Endodermal cell (in vitro differentiated cells): ENCODE results near the gene RNF112. TPM values are rescaled to one million over a fixed set of nuclear protein-coding genes. Genes with fewer than 3 reads are reported as not detected.

Experiments
- DNase-seq: peaks from one replicate; pipeline ENCODE4 v3.0.0-alpha.2; 2017
- H3K27ac ChIP-seq: 2 replicates; pipeline ENCODE4 v1.5.1; 2013; ENCODE audit warnings: mild to moderate bottlenecking, low read depth, low read length, moderate library complexity
- H3K27me3 ChIP-seq: 2 replicates; pipeline ENCODE4 v1.6.1; 2013; ENCODE audit warnings: mild to moderate bottlenecking, low read length, moderate library complexity; ENCODE audit not compliant: insufficient read depth, control insufficient read depth, poor library complexity, severe bottlenecking
- H3K36me3 ChIP-seq: 2 replicates; pipeline ENCODE4 v1.7.0; 2013; ENCODE audit warnings: mild to moderate bottlenecking, low read length, moderate library complexity; ENCODE audit not compliant: control insufficient read depth, insufficient read depth
- H3K4me1 ChIP-seq: one replicate; pipeline ENCODE4 v1.7.0; 2013; ENCODE audit warnings: low read length; ENCODE audit not compliant: control insufficient read depth, insufficient read depth
- H3K4me3 ChIP-seq: 2 replicates; pipeline ENCODE4 v1.5.1; 2013; ENCODE audit warnings: mild to moderate bottlenecking, low read length, moderate library complexity
- H3K9ac ChIP-seq: 2 replicates; pipeline ENCODE4 v1.6.1; 2013; ENCODE audit warnings: mild to moderate bottlenecking, low read length, moderate library complexity; ENCODE audit not compliant: poor library complexity, severe bottlenecking; ENCODE audit errors: extremely low read depth
- H3K9me3 ChIP-seq: 2 replicates; pipeline ENCODE4 v1.6.1; 2013; ENCODE audit warnings: mild to moderate bottlenecking, low read length, moderate library complexity; ENCODE audit not compliant: control insufficient read depth
- H3K27ac Mint-ChIP-seq: 2 replicates; pipeline ENCODE4 v1.8.0; 2020; ENCODE audit warnings: mixed read lengths
- H3K27me3 Mint-ChIP-seq: 2 replicates; pipeline ENCODE4 v1.8.0; 2021; ENCODE audit warnings: mild to moderate bottlenecking, mixed read lengths; ENCODE audit not compliant: insufficient read depth
- H3K36me3 Mint-ChIP-seq: 2 replicates; pipeline ENCODE4 v1.8.0; 2020; ENCODE audit warnings: low read depth, mixed read lengths
- H3K4me1 Mint-ChIP-seq: 2 replicates; pipeline ENCODE4 v1.8.0; 2020; ENCODE audit warnings: mixed read lengths
- H3K4me3 Mint-ChIP-seq: 2 replicates; pipeline ENCODE4 v1.8.0; 2020; ENCODE audit warnings: mild to moderate bottlenecking, moderate library complexity, mixed read lengths
- H3K9me3 Mint-ChIP-seq: 2 replicates; pipeline ENCODE4 v1.8.0; 2020; ENCODE audit warnings: mild to moderate bottlenecking, mixed read lengths
- CTCF ChIP-seq: fragments of 200-600 bp; sonication (generic); conservative IDR thresholded peaks from 2 replicates; pipeline ENCODE4 v1.5.0; 2021; ENCODE audit warnings: antibody characterized with exemption, mild to moderate bottlenecking
- WGBS, 2 experiments: methylation state at CpG; one replicate each; pipeline versions ENCODE4 v1.1.5 to v1.1.7; 2013; ENCODE audit warnings: missing lambda C conversion rate in 2 of 2, mixed read lengths in 1 of 2; ENCODE audit not compliant: insufficient coverage in 1 of 2, insufficient read length in 1 of 2; 5-methylcytosine and 5-hydroxymethylcytosine counted together
- total RNA-seq, 2 donors: library from RNA; stranded (reverse); fragmentation: NEBNext Ultra II Directional in 1 of 2; extraction: Animal tissue kit (Norgen Biotek cat#: 25700) in 1 of 2; gene quantifications; 2 replicates in 1 of 2; 3 replicates in 1 of 2; pipeline ENCODE4 v1.2.1, GENCODE V29; 2021

The RNF112 gene
- total RNA-seq, 2 donors from 2014 or later, result 1.1 to 1.9 TPM

DNA sequence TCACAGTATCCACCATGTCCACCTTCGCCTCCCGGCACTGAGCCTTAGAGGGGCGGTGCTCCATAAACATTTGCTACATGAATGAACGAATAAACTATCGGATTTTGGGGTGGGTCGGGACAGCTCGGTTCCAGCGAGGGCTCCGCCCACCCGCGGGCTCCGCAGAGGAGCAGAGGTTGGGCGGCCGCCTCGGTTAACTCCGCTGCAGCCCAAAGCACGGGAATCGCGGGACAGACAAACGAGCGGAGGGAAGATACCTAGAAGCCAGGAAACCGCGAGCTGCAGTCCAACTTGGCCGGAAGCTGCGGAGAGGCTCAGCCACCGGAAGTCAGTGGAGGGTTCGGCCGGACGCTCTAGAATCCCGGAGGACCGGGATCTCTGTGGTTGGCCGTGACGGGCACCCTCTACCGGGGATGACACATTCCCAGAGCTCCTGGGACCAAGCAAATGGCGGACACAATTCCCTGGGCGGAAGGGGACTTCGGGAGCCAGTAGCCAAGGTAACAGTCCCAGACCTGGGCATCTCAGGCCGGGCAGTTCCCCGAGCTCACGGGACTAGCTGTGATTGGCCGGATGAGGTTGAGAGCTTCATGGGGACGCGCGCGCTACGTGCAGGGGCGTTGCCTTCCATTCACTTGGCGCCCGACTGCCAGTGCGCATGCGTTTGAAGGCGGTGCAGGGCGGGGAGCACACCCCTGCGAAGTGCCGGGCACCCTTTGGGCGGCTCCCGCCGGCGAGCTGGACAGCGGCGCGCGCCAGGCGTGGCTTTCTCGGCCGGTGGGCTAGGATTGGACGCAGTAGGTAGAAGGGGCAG is 33.2 kb upstream of the RNF112 start:
- Mint-ChIP-seq H3K4me3 (peak overlapping the region; percentile 98), H3K36me3 (peaks cover 37% of the 10 kb centered on the region), H3K27me3 (no peaks in the 10 kb centered on the region), H3K27ac (peak overlapping the region; percentile 99), H3K9me3 (no peaks in the 10 kb centered on the region), H3K4me1 (peaks cover 22% of the 10 kb centered on the region)
- Histone ChIP-seq H3K4me1 (peaks cover 9% of the 10 kb centered on the region), H3K36me3 (peaks cover 46% of the 10 kb centered on the region), H3K27ac (peak overlapping the region; percentile 94), H3K9me3 (no peaks in the 10 kb centered on the region), H3K4me3 (peak overlapping the region; percentile 97), H3K27me3 (no peaks in the 10 kb centered on the region), H3K9ac (peak overlapping the region; percentile 62)
- TF ChIP-seq CTCF, result no peak
- WGBS, 2 experiments, result 0% methylated on average over 20 to 67 of the region's 67 CpGs
- DNase-seq, result peak; percentile 100

GRCh38 chr17:19378416-19379360 is 32.3 kb upstream of the RNF112 start, which contains the start of gene MAPK7:
MAPK7 (plus strand) TSS chr17:19378498; CDS start chr17:19378901, 403 bp downstream.
- peak within 1 kb of the TSS; percentile 98 for H3K4me3 Mint-ChIP-seq
- TF ChIP-seq CTCF, result no peak
- H3K36me3 Mint-ChIP-seq, result peaks cover 41% of the 10 kb centered on the region
- Histone ChIP-seq H3K4me1 (peaks cover 13% of the 10 kb centered on the region), H3K9ac (peak within 1 kb of the TSS; percentile 65), H3K27ac (peak within 1 kb of the TSS; percentile 94), H3K27me3 (no peaks in the 10 kb centered on the region), H3K36me3 (peaks cover 54% of the 10 kb centered on the region), H3K4me3 (peak within 1 kb of the TSS; percentile 97), H3K9me3 (no peaks in the 10 kb centered on the region)
- H3K9me3 Mint-ChIP-seq, result no peaks in the 10 kb centered on the region
- 6 to 10% methylated on average over 23 to 69 of the region's 69 CpGs for WGBS, 2 experiments
- H3K4me1 Mint-ChIP-seq, result peaks cover 24% of the 10 kb centered on the region
- peak; percentile 72 for DNase-seq
- no peaks in the 10 kb centered on the region for H3K27me3 Mint-ChIP-seq
- peak within 1 kb of the TSS; percentile 99 for H3K27ac Mint-ChIP-seq

DNA sequence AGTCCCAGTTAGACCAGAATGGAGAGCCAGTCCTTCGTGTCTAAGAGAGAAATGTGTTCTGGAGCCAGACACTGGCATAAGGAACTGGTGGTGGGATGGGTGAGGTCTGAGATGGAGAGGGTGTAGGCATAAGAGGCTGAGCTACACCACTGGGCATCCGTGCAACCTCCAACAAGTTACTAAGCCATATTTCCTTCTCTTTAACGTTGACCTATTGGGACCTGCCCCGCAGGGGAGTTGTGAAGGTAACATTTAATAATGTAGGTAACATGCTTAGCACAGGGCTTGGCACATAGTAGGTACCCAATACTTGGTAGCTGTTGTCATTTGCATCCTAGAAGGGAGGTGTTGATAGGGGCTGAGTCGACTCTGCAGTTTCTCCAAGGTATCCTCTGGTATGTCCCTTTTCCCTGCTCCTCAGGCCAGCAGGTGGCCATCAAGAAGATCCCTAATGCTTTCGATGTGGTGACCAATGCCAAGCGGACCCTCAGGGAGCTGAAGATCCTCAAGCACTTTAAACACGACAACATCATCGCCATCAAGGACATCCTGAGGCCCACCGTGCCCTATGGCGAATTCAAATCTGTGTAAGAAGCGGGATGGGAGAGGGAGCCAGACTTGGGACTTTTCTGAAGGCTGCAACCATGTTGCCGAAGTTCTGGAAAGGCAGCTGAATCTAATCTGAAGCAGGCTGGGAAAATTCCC is 31.5 kb upstream of the RNF112 start:
- H3K27me3 Mint-ChIP-seq, result no peaks in the 10 kb centered on the region
- peaks cover 47% of the 10 kb centered on the region for H3K36me3 Mint-ChIP-seq
- Histone ChIP-seq H3K4me3 (peak overlapping the region; percentile 97), H3K4me1 (peaks cover 13% of the 10 kb centered on the region), H3K27me3 (no peaks in the 10 kb centered on the region), H3K27ac (no peak overlapping the region), H3K9me3 (no peaks in the 10 kb centered on the region), H3K9ac (peak overlapping the region; percentile 65), H3K36me3 (peaks cover 58% of the 10 kb centered on the region)
- TF ChIP-seq CTCF, result peak; percentile 20
- H3K4me3 Mint-ChIP-seq, result peak overlapping the region; percentile 98
- DNase-seq, result peak; percentile 48
- H3K9me3 Mint-ChIP-seq, result no peaks in the 10 kb centered on the region
- peak overlapping the region; percentile 93 for H3K27ac Mint-ChIP-seq
- WGBS, 2 experiments, result 85 to 92% methylated on average over 11 to 13 of the region's 13 CpGs
- H3K4me1 Mint-ChIP-seq, result peaks cover 30% of the 10 kb centered on the region
